GM12892 (cell line): ENCODE measurements around the gene PPIG.

Experiments used
- POLR2A ChIP-seq: IDR thresholded peaks from 2 replicates; pipeline ENCODE4 v1.6.1; 2011; ENCODE audit warnings: low read depth, low read length, control low read depth
- POLR2AphosphoS5 ChIP-seq: IDR thresholded peaks from 2 replicates; pipeline ENCODE4 v1.6.1; 2011; ENCODE audit warnings: low read depth, low read length, control low read depth

DNA sequence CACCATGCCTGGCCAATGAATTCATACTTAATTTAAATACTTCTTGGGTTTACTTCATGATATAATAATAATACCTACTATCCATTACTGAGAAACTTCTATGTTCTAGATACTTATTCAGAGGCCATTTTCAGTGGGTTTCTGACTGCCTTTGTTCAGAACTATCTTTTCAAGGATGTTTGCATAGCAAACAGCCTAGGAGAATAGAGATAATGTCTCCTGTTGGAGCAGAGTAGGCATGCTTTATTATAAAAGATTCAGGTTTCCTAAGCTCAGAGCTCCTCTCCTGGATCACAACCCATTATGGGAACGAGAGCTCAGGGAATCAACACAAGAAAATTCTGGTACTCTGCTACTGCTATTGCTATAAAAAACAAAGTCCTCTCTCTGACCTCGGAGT lies 21.6 kb upstream of the PPIG start:
- TF ChIP-seq POLR2A: no peak
- no peak for TF ChIP-seq POLR2AphosphoS5
